ENCODE measurements around the gene DEXI. TPM values are rescaled to one million over a fixed set of nuclear protein-coding genes. Genes with fewer than 3 reads are reported as not detected.
A peak's percentile ranks its signal among the peaks of the same experiment; 100 is the strongest.

The DEXI gene
- total RNA-seq, 4 donors from 2014 or later: 66.5 to 89.2 (median 74.6) TPM

DNA sequence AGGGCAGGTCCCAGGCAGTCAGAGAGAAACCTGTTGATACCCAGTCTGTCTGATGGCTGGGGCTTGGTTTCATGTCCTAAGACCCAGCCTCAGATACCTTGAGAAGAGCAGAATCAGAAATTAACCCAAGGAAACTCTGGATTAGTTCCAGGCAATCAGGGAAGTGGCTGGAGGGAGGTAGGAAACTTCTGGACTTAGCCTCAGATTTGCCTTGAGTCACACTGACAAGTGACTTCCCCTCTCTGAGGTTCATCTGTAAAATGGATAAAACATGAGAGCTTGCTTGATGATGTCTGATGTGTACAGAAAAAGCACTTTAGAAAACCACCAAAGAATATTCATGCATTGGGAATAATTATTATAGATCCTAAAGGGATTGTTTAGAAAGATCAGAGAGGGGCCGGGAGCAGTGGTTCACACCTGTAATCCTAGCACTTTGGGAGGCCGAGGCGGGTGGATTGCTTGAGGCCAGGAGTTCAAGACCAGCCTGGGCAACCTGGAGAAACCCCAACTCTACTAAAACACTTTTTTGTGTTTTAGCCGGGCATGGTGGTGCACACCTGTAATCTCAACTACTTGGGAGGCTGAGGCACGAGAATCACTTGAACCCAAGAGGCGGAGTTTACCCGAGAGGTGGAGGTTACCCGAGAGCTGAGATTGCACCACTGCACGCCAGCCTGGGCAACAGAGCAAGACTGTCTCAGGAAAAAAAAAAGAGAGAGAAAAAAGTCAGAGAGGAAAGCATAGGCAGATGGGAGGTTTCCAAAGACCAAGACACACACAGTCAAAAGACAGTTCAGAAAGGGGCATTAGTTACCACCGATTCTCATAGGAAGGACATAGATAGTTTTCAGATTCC is 61.4 kb downstream of the DEXI start:
- Histone ChIP-seq H3K4me1 (peaks cover 20 to 37% of the 10 kb centered on the region in 2 donors), H3K27me3 (no peaks in the 10 kb centered on the region), H3K27ac (no peak overlapping the region), H3K9me3 (no peaks in the 10 kb centered on the region), H3K36me3 (no peaks in the 10 kb centered on the region), H3K4me3 (replicated peaks in 1 of 3) (no peak overlapping the region)
- DNase-seq: no peak
- intact Hi-C loops (cut with DNase I): no loop called here
- no peak for TF ChIP-seq CTCF (IDR thresholded peaks at IDR 0.05)
- TF ChIP-seq POLR2A (IDR thresholded peaks at IDR 0.05): no peak
- 83 to 89% methylated on average over 10 of the region's 10 CpGs for WGBS, 2 donors

DNA sequence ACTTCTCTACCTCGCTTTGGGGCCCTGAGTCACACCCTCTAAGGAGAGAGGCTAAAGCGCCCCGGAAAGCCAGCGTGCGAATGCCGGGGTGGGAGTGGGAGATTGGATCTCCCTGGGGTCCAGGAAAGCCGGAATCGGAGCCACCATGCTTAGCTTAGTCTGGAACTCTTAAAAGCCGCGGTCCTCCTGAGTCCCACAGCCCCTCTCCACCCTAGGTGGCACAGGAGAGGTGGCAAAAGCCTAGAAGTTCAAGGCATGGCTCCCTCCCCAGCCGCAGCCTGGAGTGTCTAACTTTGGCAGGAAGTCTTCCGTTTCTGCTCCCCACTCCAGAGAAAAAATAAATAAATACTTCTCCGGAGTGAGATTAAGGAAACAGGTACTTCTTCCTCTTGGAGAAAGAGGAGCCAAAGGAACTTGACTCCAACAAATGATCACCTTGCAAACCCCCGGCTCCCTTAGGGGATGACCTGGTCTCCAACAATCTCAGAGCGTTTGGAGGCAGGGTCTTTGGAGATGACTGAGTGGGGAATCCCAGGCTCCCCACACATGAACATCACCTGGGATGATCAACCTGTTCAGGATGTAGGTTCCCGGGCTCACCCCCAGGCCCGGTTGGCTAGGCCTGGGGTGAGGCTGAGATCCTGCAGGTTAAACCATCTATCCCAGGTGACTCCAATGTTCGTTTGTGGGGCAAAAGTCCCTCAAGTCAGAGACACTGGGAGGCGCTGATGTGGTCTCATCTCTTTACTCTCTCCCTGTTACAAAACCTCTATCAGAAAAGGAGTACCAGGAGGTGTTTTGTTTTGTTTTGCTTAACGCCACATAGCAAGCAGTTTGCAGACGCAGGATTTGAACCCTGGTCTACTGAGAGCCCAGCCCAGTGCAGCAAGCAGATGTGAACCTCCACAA is 62.3 kb downstream of the DEXI start:
- intact Hi-C loops (cut with DNase I): no loop called here
- H3K27ac ChIP-seq: peak overlapping the region in 1 of 3 donors; percentile 22
- WGBS, 2 donors: 44 to 54% methylated on average over 18 to 21 of the region's 21 CpGs
- no peaks in the 10 kb centered on the region for H3K9me3 ChIP-seq
- H3K27me3 ChIP-seq: no peaks in the 10 kb centered on the region
- peak overlapping the region in 2 of 3 donors; percentile 16 to 38 for H3K4me3 ChIP-seq (replicated peaks in 1 of 3)
- DNase-seq: peak; percentile 12 to 25
- peaks cover 20 to 37% of the 10 kb centered on the region in 2 donors for H3K4me1 ChIP-seq
- H3K36me3 ChIP-seq: no peaks in the 10 kb centered on the region
- TF ChIP-seq POLR2A (IDR thresholded peaks at IDR 0.05): no peak
- no peak for TF ChIP-seq CTCF (IDR thresholded peaks at IDR 0.05)

Other genes with a start within 250 kb of the DEXI start
- gene TEKT5, start 247.5 kb downstream of the DEXI start, total RNA-seq: 1 to 10 TPM in 1 of 4 donors, not detected in 3; 3.0 TPM
- gene NUBP1, start 198.6 kb downstream of the DEXI start, total RNA-seq: 10 to 100 TPM; 28.0 to 42.4 (median 33.6) TPM
- gene TVP23A, start 123.7 kb downstream of the DEXI start, total RNA-seq: under 1 TPM in 2 of 4 donors, not detected in 2; 0.13 to 0.45 TPM
- gene CIITA, start 65.3 kb downstream of the DEXI start, total RNA-seq: 10 to 100 TPM in 2 of 4 donors, 1 to 10 TPM in 2; 1.8 to 14.3 (median 10.0) TPM
- gene CLEC16A, start 2.1 kb upstream of the DEXI start, total RNA-seq: 10 to 100 TPM; 29.5 to 58.8 (median 48.4) TPM

Data from thyroid gland (tissue), 4 donors.